Activated naive CD8-positive, alpha-beta T cell treated with anti-CD3 and anti-CD28 coated beads, Interleukin-2, amount 50 U/mL, for 24 hours (primary cell): ENCODE measurements around the gene PRKCG.
A peak's percentile ranks its signal among the peaks of the same experiment; 100 is the strongest.
"Not testable (repeated sequence)": the region's sequence is repeated elsewhere in the genome, so short reads cannot be mapped to it uniquely, and the experiment has no call there.

ENCODE experiments used
- ATAC-seq: fragments of 150-1000 bp; cut with Tn5 transposase; one replicate; pipeline ENCODE4 v1.10.0; 2021
- DNase-seq: peaks from one replicate; pipeline ENCODE4 v3.0.0; 2021
- H3K27ac Mint-ChIP-seq: one replicate; pipeline ENCODE4 v1.8.0; 2021; ENCODE audit warnings: mild to moderate bottlenecking, mixed read lengths
- H3K27me3 Mint-ChIP-seq: one replicate; pipeline ENCODE4 v1.8.0; 2021; ENCODE audit warnings: mixed read lengths
- H3K36me3 Mint-ChIP-seq: one replicate; pipeline ENCODE4 v1.8.0; 2021; ENCODE audit warnings: low read depth, mixed read lengths
- H3K4me1 Mint-ChIP-seq: one replicate; pipeline ENCODE4 v1.8.0; 2021; ENCODE audit warnings: mixed read lengths
- H3K4me3 Mint-ChIP-seq: one replicate; pipeline ENCODE4 v1.8.0; 2021; ENCODE audit warnings: mild to moderate bottlenecking, moderate library complexity, mixed read lengths
- H3K9me3 Mint-ChIP-seq: one replicate; pipeline ENCODE4 v1.8.0; 2021; ENCODE audit warnings: mixed read lengths

The PRKCG gene

GRCh38 chr19:53881482-53882390 lies at the start of gene PRKCG:
PRKCG (plus strand) TSS chr19:53882197; CDS start chr19:53882495, 298 bp downstream.
- peak; percentile 63 for DNase-seq
- no peak within 1 kb of the TSS for H3K27ac Mint-ChIP-seq
- H3K9me3 Mint-ChIP-seq, result no peaks in the 10 kb centered on the region
- H3K4me3 Mint-ChIP-seq, result no peak within 1 kb of the TSS
- peaks cover 2% of the 10 kb centered on the region for H3K36me3 Mint-ChIP-seq
- H3K4me1 Mint-ChIP-seq, result peaks cover 24% of the 10 kb centered on the region
- ATAC-seq, result peak; percentile 34
- peaks cover 24% of the 10 kb centered on the region for H3K27me3 Mint-ChIP-seq

GRCh38 chr19:53832861-53833260 lies 49.1 kb upstream of the PRKCG start:
- not testable (repeated sequence) for H3K36me3 Mint-ChIP-seq, H3K4me3 Mint-ChIP-seq, DNase-seq, ATAC-seq, H3K27ac Mint-ChIP-seq, H3K4me1 Mint-ChIP-seq, H3K9me3 Mint-ChIP-seq
- peaks cover 43% of the 10 kb centered on the region for H3K27me3 Mint-ChIP-seq

- H3K9me3 Mint-ChIP-seq, H3K27ac Mint-ChIP-seq, H3K36me3 Mint-ChIP-seq, H3K4me1 Mint-ChIP-seq, DNase-seq, H3K4me3 Mint-ChIP-seq, ATAC-seq: not testable (repeated sequence)
- peaks cover 10% of the 10 kb centered on the region for H3K27me3 Mint-ChIP-seq
Measured at GRCh38 chr19:53838446-53838845, 43.6 kb upstream of the PRKCG start.

- not testable (repeated sequence) for H3K27ac Mint-ChIP-seq, ATAC-seq, H3K9me3 Mint-ChIP-seq, H3K36me3 Mint-ChIP-seq, DNase-seq, H3K4me1 Mint-ChIP-seq, H3K4me3 Mint-ChIP-seq, H3K27me3 Mint-ChIP-seq
Measured at GRCh38 chr19:53840241-53840640, 41.8 kb upstream of the PRKCG start.

- H3K36me3 Mint-ChIP-seq, H3K4me1 Mint-ChIP-seq, H3K4me3 Mint-ChIP-seq, DNase-seq, ATAC-seq, H3K9me3 Mint-ChIP-seq, H3K27me3 Mint-ChIP-seq, H3K27ac Mint-ChIP-seq: not testable (repeated sequence)
Measured at GRCh38 chr19:53840914-53841313, 41.1 kb upstream of the PRKCG start.

- DNase-seq (no peak), ATAC-seq (no peak)
- Mint-ChIP-seq H3K4me3 (no peak overlapping the region), H3K27ac (no peak overlapping the region), H3K4me1 (peaks cover 5% of the 10 kb centered on the region), H3K27me3 (peaks cover 10% of the 10 kb centered on the region), H3K9me3 (no peaks in the 10 kb centered on the region), H3K36me3 (no peaks in the 10 kb centered on the region)
Measured at GRCh38 chr19:53844849-53845246, 37.1 kb upstream of the PRKCG start.

GRCh38 chr19:53847555-53847954 lies 34.4 kb upstream of the PRKCG start:
- H3K9me3 Mint-ChIP-seq, result no peaks in the 10 kb centered on the region
- peaks cover 19% of the 10 kb centered on the region for H3K27me3 Mint-ChIP-seq
- no peak for DNase-seq
- no peak overlapping the region for H3K27ac Mint-ChIP-seq
- H3K4me1 Mint-ChIP-seq, result peaks cover 6% of the 10 kb centered on the region
- no peak overlapping the region for H3K4me3 Mint-ChIP-seq
- no peak for ATAC-seq
- no peaks in the 10 kb centered on the region for H3K36me3 Mint-ChIP-seq

GRCh38 chr19:53849237-53849676 lies 32.7 kb upstream of the PRKCG start:
- Mint-ChIP-seq H3K9me3 (no peaks in the 10 kb centered on the region), H3K4me3 (no peak overlapping the region), H3K27ac (no peak overlapping the region), H3K36me3 (no peaks in the 10 kb centered on the region), H3K4me1 (peaks cover 9% of the 10 kb centered on the region), H3K27me3 (peaks cover 21% of the 10 kb centered on the region)
- no peak for ATAC-seq
- DNase-seq, result no peak

- Mint-ChIP-seq H3K4me1 (peaks cover 9% of the 10 kb centered on the region), H3K4me3 (no peak overlapping the region), H3K9me3 (no peaks in the 10 kb centered on the region), H3K27me3 (peaks cover 19% of the 10 kb centered on the region), H3K27ac (no peak overlapping the region), H3K36me3 (no peaks in the 10 kb centered on the region)
- no peak for ATAC-seq
- DNase-seq, result no peak
Measured at GRCh38 chr19:53853707-53854106, 28.3 kb upstream of the PRKCG start.

GRCh38 chr19:53864308-53864836 lies 17.6 kb upstream of the PRKCG start:
- no peaks in the 10 kb centered on the region for H3K9me3 Mint-ChIP-seq
- H3K4me1 Mint-ChIP-seq, result peaks cover 24% of the 10 kb centered on the region
- DNase-seq, result no peak
- no peak overlapping the region for H3K27ac Mint-ChIP-seq
- no peak overlapping the region for H3K4me3 Mint-ChIP-seq
- no peaks in the 10 kb centered on the region for H3K36me3 Mint-ChIP-seq
- ATAC-seq, result no peak
- no peaks in the 10 kb centered on the region for H3K27me3 Mint-ChIP-seq

GRCh38 chr19:53865523-53865917 lies 16.5 kb upstream of the PRKCG start:
- ATAC-seq (no peak), DNase-seq (no peak)
- no peaks in the 10 kb centered on the region for H3K9me3 Mint-ChIP-seq
- peaks cover 28% of the 10 kb centered on the region for H3K4me1 Mint-ChIP-seq
- H3K27me3 Mint-ChIP-seq, result no peaks in the 10 kb centered on the region
- no peaks in the 10 kb centered on the region for H3K36me3 Mint-ChIP-seq
- H3K27ac Mint-ChIP-seq, result peak overlapping the region; percentile 94
- peak overlapping the region; percentile 92 for H3K4me3 Mint-ChIP-seq

GRCh38 chr19:53865918-53866864 lies 15.8 kb upstream of the PRKCG start:
- Mint-ChIP-seq H3K9me3 (no peaks in the 10 kb centered on the region), H3K4me1 (peaks cover 34% of the 10 kb centered on the region), H3K27ac (peak overlapping the region; percentile 94), H3K36me3 (peaks cover 1% of the 10 kb centered on the region), H3K4me3 (peak overlapping the region; percentile 92), H3K27me3 (no peaks in the 10 kb centered on the region)
- DNase-seq (peak; percentile 78), ATAC-seq (peak; percentile 52)

- Mint-ChIP-seq H3K36me3 (peaks cover 6% of the 10 kb centered on the region), H3K27ac (peak overlapping the region; percentile 94), H3K4me1 (peaks cover 38% of the 10 kb centered on the region), H3K9me3 (no peaks in the 10 kb centered on the region), H3K4me3 (peak overlapping the region; percentile 92), H3K27me3 (no peaks in the 10 kb centered on the region)
- ATAC-seq (no peak), DNase-seq (no peak)
Measured at GRCh38 chr19:53866865-53867224, 15.2 kb upstream of the PRKCG start.

GRCh38 chr19:53867225-53868090 lies 14.5 kb upstream of the PRKCG start, which contains the start of gene MYADM:
MYADM (plus strand) TSS chr19:53867883; CDS start chr19:53873530, 5,647 bp downstream.
- ATAC-seq, result peak; percentile 86
- peak within 1 kb of the TSS; percentile 94 for H3K27ac Mint-ChIP-seq
- peaks cover 38% of the 10 kb centered on the region for H3K4me1 Mint-ChIP-seq
- H3K27me3 Mint-ChIP-seq, result no peaks in the 10 kb centered on the region
- H3K4me3 Mint-ChIP-seq, result peak within 1 kb of the TSS; percentile 92
- H3K36me3 Mint-ChIP-seq, result peaks cover 6% of the 10 kb centered on the region
- peak; percentile 99 for DNase-seq
- H3K9me3 Mint-ChIP-seq, result no peaks in the 10 kb centered on the region
